DMS114 treated with DMSO at 0.1 percent for 48 hours (cell line): Measurements from ENCODE around the gene TXNDC2.
"Not testable (repeated sequence)": the region's sequence is repeated elsewhere in the genome, so short reads cannot be mapped to it uniquely, and the experiment has no call there.

ENCODE experiments used
- DNase-seq: peaks from one replicate; lab custom pipeline; 2025; ENCODE audit not compliant: unreplicated experiment; lab: John Stamatoyannopoulos, UW

The TXNDC2 gene

DNA sequence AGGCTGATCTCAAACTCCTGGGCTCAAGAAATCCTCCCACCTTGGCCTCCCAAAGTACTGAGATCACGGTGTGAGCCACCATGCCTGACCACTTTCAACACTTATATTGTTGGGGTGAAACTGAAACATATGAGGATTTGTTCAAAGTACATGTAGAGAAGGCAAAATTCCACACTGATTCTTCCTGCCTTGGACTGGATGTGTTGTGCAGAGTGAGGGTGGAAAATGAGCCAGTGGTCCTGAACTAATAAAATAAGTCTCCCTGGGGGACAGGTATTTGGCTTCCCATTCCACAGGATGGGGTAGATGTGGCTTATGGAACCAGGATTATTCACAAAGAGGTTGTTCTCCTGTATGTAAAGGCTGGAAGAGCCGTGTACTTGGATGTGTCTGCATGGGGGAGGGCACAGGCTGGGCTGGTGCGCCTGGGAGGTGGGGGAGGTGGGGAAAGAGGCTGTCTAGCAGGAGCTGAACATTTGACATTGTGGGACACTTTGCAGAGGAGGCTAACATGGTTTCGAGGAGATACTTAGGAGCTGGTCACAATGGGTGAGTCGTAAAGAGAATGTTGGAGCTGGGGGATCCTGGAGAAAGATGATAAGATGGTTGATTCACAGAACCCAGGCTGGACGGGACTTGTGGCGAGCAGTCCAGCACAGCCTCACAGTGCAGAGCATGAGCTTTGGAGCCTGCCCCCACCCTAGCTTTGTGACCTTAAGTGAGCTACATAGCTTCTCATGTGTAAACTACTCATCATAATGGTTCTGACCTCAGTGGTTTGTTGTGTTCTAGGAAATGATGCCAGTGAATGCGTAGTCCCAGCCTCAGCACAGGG is at the start of gene TXNDC2:
Gene TXNDC2, plus strand, starts transcription at position 804 of the 835 bp plus-strand sequence. CDS start 708 bp downstream, outside the sequence.
- no peak for DNase-seq

- no peak for DNase-seq
Observed at GRCh38 chr18:9838144-9838877, 47.5 kb upstream of the TXNDC2 start.

- no peak for DNase-seq
Observed at GRCh38 chr18:9839211-9839610, 46.6 kb upstream of the TXNDC2 start.

- no peak for DNase-seq
Observed at GRCh38 chr18:9839853-9840252, 45.9 kb upstream of the TXNDC2 start.

DNA sequence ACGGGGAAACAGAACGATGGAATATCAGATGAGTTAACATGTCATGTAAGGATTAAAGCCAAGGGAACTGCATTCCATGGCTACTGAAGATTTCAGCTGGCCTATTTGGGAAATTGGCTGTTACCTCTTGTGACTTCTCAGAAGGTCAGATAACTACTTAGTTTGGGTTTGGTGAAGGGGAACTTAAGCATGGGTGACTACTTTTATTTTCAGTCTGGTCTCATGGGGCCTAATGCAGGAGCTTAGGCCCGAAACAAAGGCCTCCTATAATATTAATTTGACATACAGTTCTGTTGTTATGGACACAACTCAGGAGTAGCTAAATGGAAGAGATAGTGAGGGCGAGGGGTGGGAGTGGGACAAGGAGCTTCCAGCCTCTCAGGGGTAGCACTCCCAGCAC is 44.0 kb upstream of the TXNDC2 start:
- DNase-seq, result no peak

DNA sequence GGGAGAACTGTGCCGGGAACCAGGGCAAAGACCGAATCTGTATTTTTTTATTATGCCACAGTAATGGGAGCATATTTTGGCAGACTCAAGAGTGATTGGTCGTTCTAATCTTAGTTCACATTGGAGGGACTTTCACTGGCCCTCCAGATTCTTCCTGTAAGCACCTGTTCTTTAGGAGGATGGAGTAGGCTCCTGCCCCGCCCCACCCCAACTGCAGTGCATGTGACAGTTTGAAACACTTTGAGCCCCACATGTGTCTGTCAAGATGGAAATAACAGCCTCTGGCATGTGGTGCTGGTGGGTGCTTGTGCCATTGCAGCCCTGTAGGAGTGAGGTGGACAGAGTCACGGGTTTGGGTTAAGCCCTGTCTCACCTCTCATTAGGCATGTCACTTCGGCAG is 43.3 kb upstream of the TXNDC2 start:
- DNase-seq, result no peak

DNA sequence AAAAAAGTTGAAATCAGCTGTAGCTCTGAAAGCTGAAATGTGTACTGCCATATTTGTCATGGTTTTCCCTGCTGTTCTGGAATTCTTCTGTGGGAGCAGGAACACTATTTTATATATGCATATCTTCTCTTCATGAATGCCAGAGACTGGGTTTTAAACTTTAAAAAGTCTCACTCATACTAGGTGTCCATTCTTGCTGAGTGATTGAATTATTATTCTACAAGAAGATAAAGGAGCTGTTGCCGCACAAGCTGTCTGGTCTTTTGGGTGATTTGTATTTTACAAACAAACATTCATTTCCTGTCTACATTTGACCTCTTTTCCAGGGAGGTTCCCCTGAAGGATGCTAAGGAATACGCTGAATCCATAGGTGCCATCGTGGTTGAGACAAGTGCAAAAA is 40.5 kb upstream of the TXNDC2 start:
- DNase-seq, result no peak

GRCh38 chr18:9846162-9846925 is 39.4 kb upstream of the TXNDC2 start:
- DNase-seq, result no peak

- no peak for DNase-seq
Observed at GRCh38 chr18:9848170-9848879, 37.4 kb upstream of the TXNDC2 start.

- no peak for DNase-seq
Observed at GRCh38 chr18:9849407-9850283, 36.1 kb upstream of the TXNDC2 start.

DNA sequence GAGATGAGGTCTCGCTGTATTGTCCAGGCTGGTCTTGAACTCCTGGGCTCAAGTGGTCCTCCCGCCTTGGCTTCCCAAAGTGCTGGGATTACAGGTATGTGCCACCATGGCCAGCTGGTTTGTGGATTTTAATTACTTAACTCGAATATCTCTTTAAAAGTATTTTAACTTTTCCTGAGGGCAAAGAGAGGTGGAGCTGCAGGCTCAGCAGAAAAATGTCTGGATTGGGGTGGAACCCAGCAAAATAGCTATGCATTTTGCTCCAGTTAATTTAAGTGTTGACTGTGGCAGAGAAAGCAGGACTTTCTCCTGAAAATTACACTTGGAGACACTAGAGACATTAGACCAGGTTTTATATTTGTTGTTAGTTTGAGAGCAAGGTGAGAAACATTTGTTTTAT is 35.5 kb upstream of the TXNDC2 start:
- DNase-seq, result no peak

DNA sequence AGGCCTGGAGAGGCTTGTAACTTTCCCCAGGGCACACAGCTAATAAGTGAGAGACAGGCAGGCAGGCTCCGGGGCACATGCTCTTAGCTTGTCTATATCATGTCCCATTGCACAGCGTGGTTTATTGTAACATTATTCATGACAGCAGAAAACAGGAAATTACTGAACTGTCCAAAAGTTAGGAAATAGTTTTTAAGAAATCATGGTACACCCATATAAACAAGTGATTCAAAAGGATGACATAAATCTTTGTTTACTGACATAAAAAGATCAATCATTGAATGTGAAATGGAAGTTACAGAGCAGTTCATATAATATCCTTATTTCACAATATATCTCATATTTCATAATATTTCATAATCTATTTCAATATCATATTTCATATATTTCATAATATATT is 34.3 kb upstream of the TXNDC2 start:
- DNase-seq, result no peak

DNA sequence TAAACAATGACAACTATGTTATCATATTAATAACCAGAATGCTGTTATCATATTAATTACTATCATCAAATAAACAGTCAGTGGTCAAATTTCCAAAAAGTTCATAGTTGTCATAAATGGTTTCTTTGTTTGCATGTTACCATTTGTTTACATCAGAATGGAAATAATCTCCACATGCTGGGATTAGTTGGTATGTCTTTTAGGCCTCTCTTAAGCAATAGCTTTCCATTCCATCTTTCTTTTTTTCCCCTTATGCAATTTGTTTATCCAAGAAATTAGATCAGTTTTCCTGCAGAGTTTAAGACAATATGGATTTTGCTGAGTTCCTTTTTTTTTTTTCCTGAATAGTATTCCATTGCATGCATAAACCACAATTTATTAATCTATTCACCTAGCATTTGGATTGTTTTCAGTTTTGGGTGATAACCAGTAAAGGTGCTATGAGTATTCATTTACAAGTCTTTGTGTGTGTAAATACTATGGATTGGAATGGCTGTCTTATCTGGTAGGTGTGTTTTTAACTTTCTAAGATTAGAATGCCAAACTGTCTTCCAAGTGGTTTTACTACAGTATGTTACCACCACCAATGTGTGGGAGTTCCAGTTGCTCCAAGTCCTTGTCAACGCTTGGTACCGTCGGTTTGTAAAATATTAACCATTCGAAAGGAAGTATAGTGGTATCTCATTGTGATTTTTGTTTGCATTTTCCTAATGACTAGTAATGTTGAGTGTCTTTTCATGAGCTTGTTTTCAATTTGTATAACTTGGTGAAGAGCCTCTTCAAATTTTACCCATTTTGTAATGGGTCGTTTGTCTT is 33.3 kb upstream of the TXNDC2 start:
- DNase-seq, result no peak

DNA sequence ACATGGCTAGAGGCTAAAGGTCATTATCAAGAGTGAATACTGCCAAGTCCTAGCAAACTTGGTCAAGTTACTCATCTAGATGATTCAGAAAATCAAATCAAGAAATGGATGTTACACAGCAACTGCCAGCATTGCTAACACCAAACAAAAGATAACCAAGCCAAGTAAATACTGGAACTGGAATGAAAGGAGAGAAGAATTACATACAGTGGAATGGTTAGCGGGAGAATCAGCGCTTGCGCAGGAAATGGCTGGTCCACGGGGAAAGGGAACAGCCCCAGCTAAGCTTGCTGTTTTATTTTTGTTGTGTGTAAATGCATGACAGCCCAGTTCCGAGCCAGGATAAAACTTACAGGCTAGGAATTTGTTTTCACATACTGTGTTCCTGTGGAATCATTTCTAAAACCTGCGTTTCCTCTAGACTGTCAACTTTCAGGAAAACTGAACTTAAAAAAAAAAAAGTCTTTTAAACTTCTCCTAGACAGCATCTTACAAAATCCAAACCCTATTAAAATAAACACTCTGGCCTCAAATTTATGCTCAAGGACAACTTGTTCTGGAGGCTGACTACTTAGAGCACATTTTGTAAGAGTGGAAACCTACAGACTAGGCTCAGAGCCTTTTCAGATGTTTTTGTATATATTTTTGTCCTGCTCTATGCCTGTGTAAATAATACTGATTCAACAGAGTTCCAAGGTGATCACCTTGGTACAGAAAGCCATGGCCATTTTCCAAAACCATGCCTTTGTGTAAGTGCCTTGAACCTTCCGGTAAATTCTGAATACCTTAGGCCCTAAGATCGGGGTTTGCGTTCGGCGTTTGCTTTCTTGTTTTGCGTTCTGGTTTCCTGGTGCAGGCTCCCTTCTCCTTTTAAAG is 30.7 kb upstream of the TXNDC2 start:
- no peak for DNase-seq

DNA sequence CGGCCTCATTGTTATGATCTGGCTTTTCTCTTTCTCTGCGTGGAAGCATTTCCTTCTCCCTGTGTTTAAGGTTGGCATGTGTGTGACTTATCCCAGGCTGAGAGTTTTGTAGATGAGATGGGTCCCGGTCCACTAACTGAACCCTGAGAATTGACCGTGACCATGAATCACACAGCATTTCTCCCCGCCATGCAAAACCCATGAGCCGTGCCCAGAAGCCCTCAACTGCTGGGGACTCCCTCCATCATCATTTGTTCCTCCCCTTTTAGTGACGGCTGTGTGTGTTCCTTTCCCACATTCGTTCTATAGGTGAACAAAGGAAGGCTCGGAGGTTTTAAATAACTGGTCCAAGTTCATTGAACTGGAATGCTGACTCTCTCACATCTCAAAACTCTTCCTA is 30.1 kb upstream of the TXNDC2 start:
- DNase-seq, result no peak

DNA sequence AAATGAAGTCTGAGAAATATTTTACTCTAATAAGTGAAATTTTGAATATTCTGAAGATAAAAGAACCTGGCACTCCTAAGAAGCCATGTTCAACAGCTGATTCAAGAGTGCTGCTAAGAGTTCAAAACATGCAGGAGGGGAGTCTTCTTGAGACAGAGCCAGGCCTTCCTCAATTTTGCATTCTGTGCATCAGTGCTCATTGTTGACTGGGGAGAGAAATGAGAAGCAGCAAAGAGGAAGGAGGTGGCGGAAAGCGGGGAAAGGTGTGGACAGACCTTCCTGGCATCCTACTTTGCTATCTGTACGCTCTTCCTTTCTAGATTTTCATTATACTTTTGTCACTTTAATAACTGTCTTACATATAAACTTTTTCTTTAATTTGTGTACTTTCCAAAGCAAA is 29.7 kb upstream of the TXNDC2 start:
- no peak for DNase-seq

- not testable (repeated sequence) for DNase-seq
Observed at GRCh38 chr18:9857479-9857998, 28.2 kb upstream of the TXNDC2 start.

- DNase-seq, result no peak
Observed at GRCh38 chr18:9858642-9859041, 27.1 kb upstream of the TXNDC2 start.
